ENCODE data around the gene UPF3B. TPM values are rescaled to one million over a fixed set of nuclear protein-coding genes. Genes with fewer than 3 reads are reported as not detected.
A peak's percentile ranks its signal among the peaks of the same experiment; 100 is the strongest.
"Not testable (repeated sequence)": the region's sequence is repeated elsewhere in the genome, so short reads cannot be mapped to it uniquely, and the experiment has no call there.

Gene UPF3B
- total RNA-seq, 2 experiments from 2014 or later, result 21.5 to 22.2 TPM

DNA sequence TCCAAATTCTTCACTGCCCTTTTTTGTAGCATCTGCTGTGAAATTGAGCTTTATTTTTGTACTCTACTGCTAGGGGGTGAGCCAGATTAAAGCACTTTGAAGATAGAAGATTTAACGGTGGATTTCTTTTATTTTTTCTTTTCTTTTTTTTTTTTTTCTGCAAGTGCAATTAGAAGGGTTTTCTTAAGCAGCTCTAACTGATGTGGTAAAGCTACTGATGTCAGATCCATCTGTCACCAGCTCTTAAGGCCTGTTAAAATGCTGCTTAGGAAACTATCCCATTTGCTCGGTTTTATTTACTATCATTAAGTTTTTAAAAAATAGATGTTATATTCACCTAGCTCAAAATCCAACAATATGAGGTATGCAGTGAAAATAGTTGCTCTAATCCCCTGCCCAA, 26.0 kb upstream of the UPF3B start:
- Mint-ChIP-seq H3K4me3 (no peak overlapping the region), H3K36me3 (ENCODE audit: low read depth) (peaks cover 3% of the 10 kb centered on the region), H3K4me1 (ENCODE audit: low read depth) (peaks cover 16% of the 10 kb centered on the region), H3K27ac (no peak overlapping the region), H3K9me3 (no peaks in the 10 kb centered on the region), H3K27me3 (ENCODE audit: low read depth) (no peaks in the 10 kb centered on the region)
- intact Hi-C loops (cut with micrococcal nuclease), result loop anchor here (10.0 kb wide), 2 partner anchors 274 to 644 kb away; partner anchors contain the start of genes NKRF and PGRMC1
- CTCF ChIA-PET, result interaction anchor here (0.6 to 1.8 kb wide), 3 partner anchors 8 to 93 kb away, joined by 3 to 12 read pairs (median 3); no protein-coding TSS in a partner anchor
- no peak for DNase-seq

DNA sequence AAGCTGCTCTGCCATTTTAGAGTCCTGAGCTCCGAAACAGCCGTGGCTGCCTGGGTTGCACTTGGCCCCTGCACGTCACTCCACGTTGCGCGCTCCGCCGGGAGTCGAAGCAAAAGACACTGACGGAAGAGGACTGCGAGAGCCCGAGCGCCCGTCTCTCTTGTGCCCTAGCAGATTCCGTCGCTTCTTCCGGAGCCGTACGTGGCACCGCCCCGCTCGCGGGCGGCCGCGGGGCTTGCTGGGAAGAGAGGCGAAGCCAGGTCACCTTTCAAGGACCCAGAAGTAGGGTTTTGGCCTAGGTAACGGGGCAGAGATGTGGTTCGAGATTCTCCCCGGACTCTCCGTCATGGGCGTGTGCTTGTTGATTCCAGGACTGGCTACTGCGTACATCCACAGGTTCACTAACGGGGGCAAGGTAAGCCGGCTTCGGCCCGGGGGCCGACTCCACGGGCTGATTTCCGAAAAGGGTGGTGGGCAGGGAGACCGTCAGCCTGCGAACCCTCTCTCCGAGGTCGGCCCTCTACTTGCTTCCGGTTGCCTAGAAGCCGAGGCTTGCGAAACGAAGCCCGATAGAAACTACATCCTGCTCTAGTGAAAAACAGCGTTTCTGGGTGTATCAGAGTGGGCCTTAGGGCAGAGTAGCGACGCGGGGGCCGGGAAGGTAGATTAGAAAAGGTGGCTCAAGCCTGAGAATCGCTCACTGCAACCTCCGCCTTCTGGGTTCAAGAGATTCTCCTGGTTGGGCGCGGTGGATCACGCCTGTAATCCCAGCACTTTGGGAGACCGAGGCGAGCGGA, 19.0 kb upstream of the UPF3B start, which contains the start of the genes NDUFA1 and RNF113A:
NDUFA1 (plus strand) TSS at position 234 of the 797 bp plus-strand sequence; CDS start at position 314, 80 bp downstream.
RNF113A (minus strand) TSS at position 135 of the 797 bp plus-strand sequence; CDS start at position 15, 120 bp downstream.
- H3K36me3 Mint-ChIP-seq (ENCODE audit: low read depth), result peaks cover 9% of the 10 kb centered on the region
- intact Hi-C loops (cut with micrococcal nuclease), result loop anchor here (1.0 to 10.0 kb wide), 12 partner anchors 9 to 691 kb away; partner anchors contain the start of genes CUL4B, NKAP, NKRF and PGRMC1

DNA sequence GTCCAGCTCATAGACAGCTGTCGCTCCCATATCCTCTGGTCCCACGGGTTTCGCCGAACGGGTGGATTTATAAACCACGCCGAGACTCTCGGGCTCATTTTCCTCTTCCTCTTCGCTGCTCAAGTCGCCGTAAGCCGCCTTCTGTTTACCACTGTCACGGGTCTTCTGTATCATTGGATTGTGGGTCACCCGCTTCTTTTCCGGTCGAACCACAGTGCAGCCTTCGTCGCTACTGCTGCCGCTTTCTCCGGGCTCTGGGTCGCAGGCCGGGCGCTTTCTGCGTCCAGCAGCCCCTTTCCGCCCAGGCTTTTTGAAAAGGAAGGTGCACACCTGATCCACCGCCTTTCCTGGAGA, 18.5 kb upstream of the UPF3B start:
- Mint-ChIP-seq H3K27ac (peak overlapping the region; percentile 98), H3K9me3 (no peaks in the 10 kb centered on the region), H3K36me3 (ENCODE audit: low read depth) (peaks cover 9% of the 10 kb centered on the region), H3K4me1 (ENCODE audit: low read depth) (peaks cover 13% of the 10 kb centered on the region), H3K27me3 (ENCODE audit: low read depth) (no peaks in the 10 kb centered on the region), H3K4me3 (peak overlapping the region; percentile 97)
- DNase-seq, result no peak
- CTCF ChIA-PET, result interaction anchor here (1.0 to 1.2 kb wide), 4 partner anchors 11 to 86 kb away, joined by 3 to 4 read pairs (median 3); partner anchors contain the start of gene RPL39
- intact Hi-C loops (cut with micrococcal nuclease), result loop anchor here (1.0 to 10.0 kb wide), 12 partner anchors 9 to 691 kb away; partner anchors contain the start of genes CUL4B, NKAP, NKRF and PGRMC1

More for the DNA sequence above, 19.0 kb upstream of the UPF3B start, which contains the start of the genes NDUFA1 and RNF113A:
- no peaks in the 10 kb centered on the region for H3K9me3 Mint-ChIP-seq
- peak within 1 kb of the TSS; percentile 98 for H3K27ac Mint-ChIP-seq
- H3K4me3 Mint-ChIP-seq, result peak within 1 kb of the TSS; percentile 97
- peaks cover 13% of the 10 kb centered on the region for H3K4me1 Mint-ChIP-seq (ENCODE audit: low read depth)
- no peaks in the 10 kb centered on the region for H3K27me3 Mint-ChIP-seq (ENCODE audit: low read depth)
- DNase-seq, result peak; percentile 86
- CTCF ChIA-PET, result interaction anchor here (1.0 kb wide), 1 partner anchor 87 kb away, joined by 3 read pairs; no protein-coding TSS in a partner anchor

DNA sequence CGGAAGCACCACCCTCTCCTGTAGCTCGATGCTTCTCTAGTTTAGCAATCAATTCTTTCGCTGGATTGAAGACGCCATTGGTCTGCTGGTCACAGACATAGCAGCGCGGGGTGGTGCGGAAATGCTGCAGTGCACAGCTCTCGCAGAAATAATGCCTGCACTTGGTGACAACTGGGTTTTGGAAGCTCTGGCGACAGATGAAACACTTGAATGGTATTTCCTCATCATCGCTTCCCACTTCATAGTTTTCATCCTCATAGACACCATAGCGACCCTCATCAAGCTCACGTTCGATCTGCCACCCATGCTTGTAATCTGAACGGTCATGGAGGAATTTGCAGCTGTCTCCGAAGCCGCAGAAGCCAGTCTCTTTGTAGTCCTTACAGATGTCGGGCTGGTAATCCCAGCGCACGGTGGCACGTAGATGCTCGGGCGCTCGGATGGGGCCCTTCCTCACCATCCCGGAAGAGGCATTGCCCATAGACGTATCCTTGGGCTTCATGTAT, 17.9 kb upstream of the UPF3B start:
- Mint-ChIP-seq H3K27ac (peak overlapping the region; percentile 98), H3K36me3 (ENCODE audit: low read depth) (peaks cover 8% of the 10 kb centered on the region), H3K4me1 (ENCODE audit: low read depth) (peaks cover 10% of the 10 kb centered on the region), H3K9me3 (no peaks in the 10 kb centered on the region), H3K4me3 (peak overlapping the region; percentile 97), H3K27me3 (ENCODE audit: low read depth) (no peaks in the 10 kb centered on the region)
- intact Hi-C loops (cut with micrococcal nuclease), result loop anchor here (1.0 to 10.0 kb wide), 12 partner anchors 10 to 692 kb away; partner anchors contain the start of genes CUL4B, NKAP, NKRF and PGRMC1
- CTCF ChIA-PET, result interaction anchor here (1.0 to 1.2 kb wide), 5 partner anchors 12 to 85 kb away, joined by 3 to 4 read pairs (median 3); partner anchors contain the start of genes RPL39 and UPF3B
- peak; percentile 51 for DNase-seq

DNA sequence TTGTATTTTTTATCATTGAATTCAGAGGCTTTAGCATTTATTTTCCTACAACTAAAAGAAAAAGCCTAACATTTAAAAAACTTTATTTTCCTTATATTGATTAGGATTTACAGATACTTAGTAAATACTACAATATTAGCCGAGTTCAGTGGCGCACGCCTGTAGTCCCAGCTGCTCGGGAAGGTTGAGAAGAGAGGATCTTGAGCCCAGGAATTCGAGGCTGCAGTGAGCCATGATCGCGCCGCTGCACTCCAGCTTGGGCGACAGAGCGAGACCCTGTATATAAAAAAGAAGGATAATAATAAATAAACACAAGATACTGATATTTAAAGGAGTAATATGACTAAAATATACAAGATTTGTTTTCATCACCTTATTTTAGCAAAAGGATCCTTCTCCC, 681 bp upstream of the UPF3B start:
- CTCF ChIA-PET, result interaction anchor here (0.6 to 1.6 kb wide), 3 partner anchors 17 to 64 kb away, joined by 3 to 4 read pairs (median 4); partner anchors contain the start of gene RPL39
- H3K27me3 Mint-ChIP-seq (ENCODE audit: low read depth), result no peaks in the 10 kb centered on the region
- no peak overlapping the region for H3K27ac Mint-ChIP-seq
- H3K4me1 Mint-ChIP-seq (ENCODE audit: low read depth), result peaks cover 8% of the 10 kb centered on the region
- intact Hi-C loops (cut with micrococcal nuclease), result loop anchor here (1.0 to 5.0 kb wide), 9 partner anchors 18 to 384 kb away; partner anchors contain the start of genes NDUFA1, NKAP, NKRF and RNF113A
- DNase-seq, result no peak
- H3K9me3 Mint-ChIP-seq, result no peaks in the 10 kb centered on the region
- H3K4me3 Mint-ChIP-seq, result peak overlapping the region; percentile 98
- H3K36me3 Mint-ChIP-seq (ENCODE audit: low read depth), result peaks cover 8% of the 10 kb centered on the region

DNA sequence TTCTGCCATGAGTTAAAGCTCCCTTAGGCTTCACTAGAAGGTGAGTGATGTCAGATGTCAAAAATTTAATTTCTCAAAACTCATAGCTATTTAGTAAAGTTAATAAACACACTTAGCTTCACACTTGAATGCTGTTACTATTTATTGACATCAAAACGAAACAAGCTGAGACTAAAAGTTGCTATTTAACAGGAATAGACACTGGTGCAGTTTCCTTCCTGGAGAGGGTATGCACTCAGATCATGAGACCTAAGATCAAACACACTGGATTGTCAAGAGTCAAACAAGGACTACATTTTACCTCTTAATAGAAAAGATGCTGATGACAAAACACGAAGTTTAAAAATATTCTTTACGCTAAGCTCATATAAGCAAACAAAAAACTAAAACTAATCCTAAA, 18.9 kb downstream of the UPF3B start:
- H3K4me1 Mint-ChIP-seq (ENCODE audit: low read depth), result no peaks in the 10 kb centered on the region
- CTCF ChIA-PET, result interaction anchor here (1.3 kb wide), 1 partner anchor 12 kb away, joined by 3 read pairs; no protein-coding TSS in a partner anchor
- no peaks in the 10 kb centered on the region for H3K9me3 Mint-ChIP-seq
- intact Hi-C loops (cut with micrococcal nuclease), result no loop called here
- no peaks in the 10 kb centered on the region for H3K27me3 Mint-ChIP-seq (ENCODE audit: low read depth)
- DNase-seq, result no peak
- H3K36me3 Mint-ChIP-seq (ENCODE audit: low read depth), result peaks cover 31% of the 10 kb centered on the region
- no peak overlapping the region for H3K4me3 Mint-ChIP-seq
- H3K27ac Mint-ChIP-seq, result no peak overlapping the region

DNA sequence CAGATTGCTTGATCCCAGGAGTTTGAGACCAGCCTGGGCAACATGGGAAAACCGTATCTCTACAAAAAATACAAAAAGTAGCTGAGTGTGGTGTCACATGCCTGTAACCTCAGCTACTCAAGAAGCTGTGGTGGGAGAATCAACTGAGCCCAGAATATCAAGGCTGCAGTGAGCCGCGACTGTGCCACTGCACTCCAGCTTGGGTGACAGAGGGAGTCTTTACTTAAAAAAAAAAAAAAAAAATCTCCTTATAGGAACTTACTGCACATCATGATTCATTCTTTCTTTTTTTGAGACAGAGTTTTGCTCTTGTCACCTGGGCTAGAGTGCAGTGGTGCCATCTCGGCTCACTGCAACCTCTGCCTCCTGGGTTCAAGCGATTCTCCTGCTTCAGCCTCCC, 24.3 kb downstream of the UPF3B start:
- Mint-ChIP-seq H3K27me3 (ENCODE audit: low read depth) (no peaks in the 10 kb centered on the region), H3K9me3 (no peaks in the 10 kb centered on the region), H3K4me3 (no peak overlapping the region), H3K27ac (no peak overlapping the region), H3K4me1 (ENCODE audit: low read depth) (peaks cover 11% of the 10 kb centered on the region), H3K36me3 (ENCODE audit: low read depth) (peaks cover 13% of the 10 kb centered on the region)
- no peak for DNase-seq
- CTCF ChIA-PET, result no interaction called here
- intact Hi-C loops (cut with micrococcal nuclease), result no loop called here

DNA sequence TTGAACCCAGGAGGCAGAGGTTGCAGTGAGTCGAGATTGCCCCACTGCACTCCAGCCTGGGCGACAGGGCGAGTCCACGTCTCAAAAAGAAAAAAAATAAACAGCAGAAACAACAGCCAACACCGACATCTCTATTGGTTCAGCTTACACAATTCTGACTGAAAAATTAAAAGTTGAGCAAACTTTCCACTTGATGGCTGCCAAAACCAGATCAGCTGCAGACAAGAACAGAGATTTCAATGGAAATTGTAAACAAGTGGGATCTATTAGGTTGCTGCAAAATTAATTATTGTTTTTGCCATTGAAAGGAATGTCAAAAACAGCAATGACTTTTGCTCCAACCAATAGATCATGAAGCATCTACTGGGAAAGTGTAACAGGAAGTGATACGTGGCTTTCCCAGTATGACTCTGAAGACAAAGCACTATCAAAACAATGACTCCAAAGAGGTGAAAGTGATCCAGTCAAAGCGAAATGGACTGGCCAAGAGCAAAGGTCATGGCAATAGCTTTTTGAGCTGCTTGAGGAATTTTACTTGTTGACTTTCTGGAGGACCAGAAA, 26.3 kb downstream of the UPF3B start:
- no peak overlapping the region for H3K4me3 Mint-ChIP-seq
- intact Hi-C loops (cut with micrococcal nuclease), result loop anchor here (1.0 to 2.0 kb wide), 2 partner anchors 26 to 35 kb away; partner anchors contain the start of genes RPL39 and UPF3B
- DNase-seq, result peak; percentile 38
- H3K9me3 Mint-ChIP-seq, result no peaks in the 10 kb centered on the region
- no peaks in the 10 kb centered on the region for H3K27me3 Mint-ChIP-seq (ENCODE audit: low read depth)
- peaks cover 18% of the 10 kb centered on the region for H3K4me1 Mint-ChIP-seq (ENCODE audit: low read depth)
- H3K36me3 Mint-ChIP-seq (ENCODE audit: low read depth), result peaks cover 10% of the 10 kb centered on the region
- CTCF ChIA-PET, result no interaction called here
- peak overlapping the region; percentile 30 for H3K27ac Mint-ChIP-seq

DNA sequence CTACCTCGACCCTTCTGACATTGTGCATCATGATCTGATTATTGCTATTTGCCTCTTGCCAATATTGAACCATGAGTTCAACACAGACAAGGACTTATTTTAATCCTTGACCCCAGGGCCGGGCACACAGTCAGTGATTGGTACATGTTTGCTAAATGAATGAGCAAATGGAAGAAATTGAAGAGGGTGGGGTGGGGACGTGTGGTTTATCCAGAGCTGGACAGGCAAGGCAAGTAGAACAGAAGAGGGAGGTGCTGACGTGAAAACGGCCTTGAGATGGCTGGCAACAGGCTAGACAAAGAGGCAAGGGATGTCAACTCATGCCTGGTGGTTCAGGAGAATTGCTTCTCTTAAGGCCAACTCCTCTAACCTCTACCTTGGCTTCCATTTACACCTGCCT, 28.5 kb downstream of the UPF3B start:
- intact Hi-C loops (cut with micrococcal nuclease); H3K27me3 Mint-ChIP-seq (ENCODE audit: low read depth); CTCF ChIA-PET; H3K36me3 Mint-ChIP-seq (ENCODE audit: low read depth); H3K9me3 Mint-ChIP-seq; H3K27ac Mint-ChIP-seq; DNase-seq; H3K4me3 Mint-ChIP-seq: not testable (repeated sequence)
- H3K4me1 Mint-ChIP-seq (ENCODE audit: low read depth), result peaks cover 18% of the 10 kb centered on the region

DNA sequence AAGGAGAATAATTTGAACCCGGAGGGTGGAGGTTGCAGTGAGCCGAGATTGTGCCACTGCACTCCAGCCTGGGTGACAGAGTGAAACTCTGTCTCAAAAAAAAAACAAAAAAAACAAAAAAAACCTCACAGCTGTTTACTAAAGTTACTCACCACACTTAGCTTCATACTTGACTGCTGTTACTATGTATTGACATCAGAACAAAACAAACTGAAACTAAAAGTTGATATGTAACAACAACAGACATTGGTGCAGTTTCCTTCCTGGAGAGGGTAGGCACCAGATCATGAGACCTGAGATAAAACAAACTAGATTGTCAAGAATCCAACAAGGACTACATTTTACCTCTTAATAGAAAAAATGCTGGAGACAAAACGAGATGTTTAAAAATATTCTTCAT, 31.1 kb downstream of the UPF3B start:
- H3K4me3 Mint-ChIP-seq; H3K27ac Mint-ChIP-seq; CTCF ChIA-PET; DNase-seq; H3K27me3 Mint-ChIP-seq (ENCODE audit: low read depth); H3K9me3 Mint-ChIP-seq; H3K36me3 Mint-ChIP-seq (ENCODE audit: low read depth): not testable (repeated sequence)
- intact Hi-C loops (cut with micrococcal nuclease), result loop anchor here (1.0 kb wide), 2 partner anchors 29 to 31 kb away; partner anchors contain the start of gene UPF3B
- peaks cover 14% of the 10 kb centered on the region for H3K4me1 Mint-ChIP-seq (ENCODE audit: low read depth)

DNA sequence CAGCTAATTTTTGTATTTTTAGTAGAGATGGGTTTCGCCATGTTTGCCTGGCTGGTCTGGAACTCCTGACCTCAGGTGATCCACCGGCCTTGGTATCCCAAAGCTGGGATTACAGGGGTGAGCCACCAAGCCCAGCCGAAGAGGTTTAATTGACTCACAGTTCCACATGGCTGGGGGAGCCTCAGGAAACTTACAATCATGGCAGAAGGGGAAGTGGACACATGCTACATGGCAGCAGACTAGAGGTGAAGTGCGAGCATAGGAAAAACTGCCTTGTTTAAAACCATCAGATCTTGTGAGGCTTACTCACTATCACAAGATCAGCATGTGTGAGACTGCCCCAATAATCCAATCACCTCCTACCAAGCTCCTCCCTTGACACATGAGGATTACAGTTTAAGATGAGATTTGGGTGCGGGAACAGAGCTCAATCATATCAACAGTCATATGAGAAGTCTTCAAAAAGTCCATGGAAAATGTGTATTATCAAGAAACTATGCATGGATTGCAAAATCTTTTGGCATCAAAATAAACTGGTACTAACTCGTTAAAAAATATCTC, 35.6 kb downstream of the UPF3B start:
- DNase-seq, result no peak
- intact Hi-C loops (cut with micrococcal nuclease), result no loop called here
- H3K36me3 Mint-ChIP-seq (ENCODE audit: low read depth), result peaks cover 1% of the 10 kb centered on the region
- no peaks in the 10 kb centered on the region for H3K9me3 Mint-ChIP-seq
- H3K4me3 Mint-ChIP-seq, result no peak overlapping the region
- no peaks in the 10 kb centered on the region for H3K27me3 Mint-ChIP-seq (ENCODE audit: low read depth)
- H3K27ac Mint-ChIP-seq, result no peak overlapping the region
- peaks cover 5% of the 10 kb centered on the region for H3K4me1 Mint-ChIP-seq (ENCODE audit: low read depth)
- CTCF ChIA-PET, result no interaction called here

All from activated naive CD4-positive, alpha-beta T cell treated with anti-CD3 and anti-CD28 coated beads for 36 hours (primary cell).